Heart left ventricle (tissue), 13 donors: Measurements from ENCODE around the gene CCDC24.

Experiments used
- POLR2A ChIP-seq, 2 donors: fragments of 450-650 bp; IDR thresholded peaks; one replicate each; pipeline ENCODE4 v1.6.1; 2017; ENCODE audit warnings: antibody characterized with exemption in 2 of 2, mild to moderate bottlenecking in 2 of 2, moderate library complexity in 2 of 2
- TF ChIP-seq, protein P1 (sequence below), 12 donors: fragments of 200-600 bp; sonication (generic) in 4 of 12; IDR thresholded peaks; one replicate each; pipeline versions ENCODE4 v1.5.0 to v1.8.0; 2018 to 2022; ENCODE audit warnings: antibody characterized with exemption in 12 of 12, mild to moderate bottlenecking in 5 of 12
- donor health status: ischemic (EF 13 %, LVEDD 7.1; RV severe dilation, severe dysfunction).
- donor health status: DM: no; HTN: yes; CAD: no.
- donor health status: DM: no; HTN: no; CAD: no.
- donor health status: ischemic (EF 25% LVEDD 6.9; RV normal size, moderate dysfunction).
- donor health status: ischemic (EF 25% LVEDD 5.7; RV mildly dilated, moderate dysfunction).
- donor health status: ischemic (EF 35%, LVEDD 5.7; RV mildly dilated, moderate dysfunction).
- donor health status: nonischemic (EF 11% LVEDD 7.7; RV severe dilation, severe dysfunction).
- donor health status: DM: yes; HTN: yes; CAD: no.
- donor health status: PGD.
- donor health status: ischemic (EF 29% LVEDD 5.4; RV normal size, mild dysfunction).
- donor health status: nonischemic (EF 23%, LVEDD 6.1; RV moderate dilation, normal function).

- TF ChIP-seq, protein P1, sequence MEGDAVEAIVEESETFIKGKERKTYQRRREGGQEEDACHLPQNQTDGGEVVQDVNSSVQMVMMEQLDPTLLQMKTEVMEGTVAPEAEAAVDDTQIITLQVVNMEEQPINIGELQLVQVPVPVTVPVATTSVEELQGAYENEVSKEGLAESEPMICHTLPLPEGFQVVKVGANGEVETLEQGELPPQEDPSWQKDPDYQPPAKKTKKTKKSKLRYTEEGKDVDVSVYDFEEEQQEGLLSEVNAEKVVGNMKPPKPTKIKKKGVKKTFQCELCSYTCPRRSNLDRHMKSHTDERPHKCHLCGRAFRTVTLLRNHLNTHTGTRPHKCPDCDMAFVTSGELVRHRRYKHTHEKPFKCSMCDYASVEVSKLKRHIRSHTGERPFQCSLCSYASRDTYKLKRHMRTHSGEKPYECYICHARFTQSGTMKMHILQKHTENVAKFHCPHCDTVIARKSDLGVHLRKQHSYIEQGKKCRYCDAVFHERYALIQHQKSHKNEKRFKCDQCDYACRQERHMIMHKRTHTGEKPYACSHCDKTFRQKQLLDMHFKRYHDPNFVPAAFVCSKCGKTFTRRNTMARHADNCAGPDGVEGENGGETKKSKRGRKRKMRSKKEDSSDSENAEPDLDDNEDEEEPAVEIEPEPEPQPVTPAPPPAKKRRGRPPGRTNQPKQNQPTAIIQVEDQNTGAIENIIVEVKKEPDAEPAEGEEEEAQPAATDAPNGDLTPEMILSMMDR (IDR thresholded peaks at IDR 0.05), result no peak
- no peak for TF ChIP-seq POLR2A (IDR thresholded peaks at IDR 0.05)
Measured at GRCh38 chr1:43990271-43991199, 864 bp upstream of the CCDC24 start.
